MM.1S (cell line): ENCODE measurements around the gene MVD.

Experiments
- DNase-seq: peaks from one replicate; pipeline ENCODE4 v3.0.0-alpha.2; 2015
- H2AFZ ChIP-seq: fragments of 300-600 bp; sonication (generic); 2 replicates; pipeline ENCODE4 v1.6.0; 2016; ENCODE audit warnings: antibody characterized with exemption, low read length
- H3F3A ChIP-seq: fragments of 300-600 bp; sonication (generic); 2 replicates; pipeline ENCODE4 v1.6.1; 2016; ENCODE audit warnings: mild to moderate bottlenecking, antibody characterized with exemption, low read length, moderate library complexity, mixed read lengths; ENCODE audit not compliant: insufficient read depth
- H3K27ac ChIP-seq: fragments of 300-600 bp; sonication (generic); 2 replicates; pipeline ENCODE4 v1.5.1; 2016; ENCODE audit warnings: mild to moderate bottlenecking, low read length
- H3K27me3 ChIP-seq: fragments of 300-600 bp; sonication (generic); replicated peaks from 2 replicates; pipeline ENCODE4 v1.6.0; 2016; ENCODE audit warnings: low read length; ENCODE audit not compliant: insufficient read depth
- H3K36me3 ChIP-seq: fragments of 300-600 bp; sonication (generic); replicated peaks from 2 replicates; pipeline ENCODE4 v1.6.1; 2016; ENCODE audit warnings: mild to moderate bottlenecking, low read length, mixed read lengths; ENCODE audit not compliant: insufficient read depth
- H3K4me1 ChIP-seq: fragments of 300-600 bp; sonication (generic); 2 replicates; pipeline ENCODE4 v1.6.1; 2016; ENCODE audit warnings: low read length, mixed read lengths
- H3K4me2 ChIP-seq: fragments of 300-600 bp; sonication (generic); 2 replicates; pipeline ENCODE4 v1.6.0; 2016; ENCODE audit warnings: low read depth, low read length
- H3K4me3 ChIP-seq: fragments of 300-600 bp; sonication (generic); 2 replicates; pipeline ENCODE4 v1.5.1; 2016; ENCODE audit warnings: low read length, mixed read lengths
- H3K79me2 ChIP-seq: fragments of 300-600 bp; sonication (generic); 2 replicates; pipeline ENCODE4 v1.6.1; 2016; ENCODE audit warnings: mixed run types, low read length, mixed read lengths
- H3K9ac ChIP-seq: fragments of 300-600 bp; sonication (generic); 2 replicates; pipeline ENCODE4 v1.6.1; 2016; ENCODE audit warnings: low read length, mixed read lengths
- H3K9me2 ChIP-seq: fragments of 300-600 bp; sonication (generic); replicated peaks from 2 replicates; pipeline ENCODE4 v1.6.1; 2016; ENCODE audit warnings: mild to moderate bottlenecking, low read length, mixed read lengths; ENCODE audit not compliant: insufficient read depth
- H3K9me3 ChIP-seq: fragments of 300-600 bp; sonication (generic); replicated peaks from 2 replicates; pipeline ENCODE4 v1.6.1; 2016; ENCODE audit warnings: mild to moderate bottlenecking, low read length, mixed read lengths; ENCODE audit not compliant: insufficient read depth
- H4K20me1 ChIP-seq: fragments of 300-600 bp; sonication (generic); 2 replicates; pipeline ENCODE4 v1.6.1; 2016; ENCODE audit warnings: mild to moderate bottlenecking, low read length, moderate library complexity, mixed read lengths; ENCODE audit not compliant: insufficient read depth
- CTCF ChIP-seq: fragments of 300-600 bp; sonication (generic); IDR thresholded peaks from 2 replicates; pipeline ENCODE4 v1.5.1; 2016; ENCODE audit warnings: antibody characterized with exemption, low read length, mixed read lengths
- EZH2 ChIP-seq: fragments of 300-600 bp; sonication (generic); optimal IDR thresholded peaks from 2 replicates; pipeline ENCODE3; 2017; ENCODE audit warnings: low read depth, mild to moderate bottlenecking, antibody characterized with exemption, low read length, mixed read lengths
- EZH2phosphoT487 ChIP-seq: fragments of 300-600 bp; sonication (generic); IDR thresholded peaks from 2 replicates; pipeline ENCODE4 v1.6.1; 2018; ENCODE audit warnings: antibody characterized with exemption, low read length

MVD gene

DNA sequence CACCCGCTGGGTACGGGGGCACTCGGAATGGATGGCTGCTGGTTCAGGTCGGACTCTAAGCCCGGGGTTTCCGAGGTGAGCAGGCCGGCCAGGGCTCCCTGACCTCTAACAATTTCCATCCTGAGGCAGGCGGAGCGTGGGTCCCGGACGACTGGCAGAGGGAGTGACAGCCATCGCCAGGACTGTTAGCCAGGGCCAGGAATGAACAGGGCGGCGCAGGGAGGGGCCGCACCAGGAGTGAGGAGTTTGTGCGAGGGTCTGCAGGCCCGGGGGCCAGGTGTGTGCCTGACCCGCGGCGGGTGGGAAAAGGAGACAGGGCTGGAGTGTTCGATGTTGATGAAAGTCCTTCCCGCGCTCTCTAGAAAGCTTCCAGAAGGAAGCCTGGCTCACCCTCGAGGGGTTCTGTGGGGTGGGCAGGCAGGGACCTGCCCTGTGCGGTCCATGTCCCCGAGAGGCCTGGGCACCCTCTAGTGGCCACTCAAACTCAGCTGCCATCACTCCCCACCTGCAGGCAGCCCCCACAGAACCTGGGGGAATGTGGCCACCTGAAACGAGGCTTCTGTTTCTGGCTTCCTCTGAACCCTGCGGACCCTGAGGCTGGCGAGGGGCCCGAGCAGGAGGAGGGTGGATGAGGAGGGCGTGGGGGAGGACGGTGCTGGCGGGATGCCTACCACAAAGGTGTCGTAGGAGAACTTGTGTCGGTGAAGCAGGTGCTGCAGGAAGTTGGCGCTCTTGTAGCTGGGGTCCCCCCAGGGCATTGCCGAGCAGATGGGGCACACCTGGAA is 35.1 kb upstream of the MVD start:
- Histone ChIP-seq H3K79me2 (peaks cover 11% of the 10 kb centered on the region; the same call in 1 of the 2 replicates), H3K4me1 (peaks cover 13% of the 10 kb centered on the region), H4K20me1 (no peaks in the 10 kb centered on the region), H3K9me2 (no peaks in the 10 kb centered on the region), H3K9ac (no peak overlapping the region), H3K9me3 (no peaks in the 10 kb centered on the region), H3F3A (no peaks in the 10 kb centered on the region; the same call in 1 of the 2 replicates), H3K4me2 (no peak overlapping the region), H3K27ac (no peak overlapping the region), H3K27me3 (no peaks in the 10 kb centered on the region), H3K36me3 (no peaks in the 10 kb centered on the region), H2AFZ (no peak overlapping the region), H3K4me3 (no peak overlapping the region)
- no peak for DNase-seq
- TF ChIP-seq CTCF (no peak; the same call in 1 of the 2 replicates), EZH2phosphoT487 (no peak), EZH2 (no peak)

- no peak for TF ChIP-seq CTCF
- no peak for TF ChIP-seq EZH2phosphoT487
- TF ChIP-seq EZH2 = no peak
- Histone ChIP-seq H3K27me3 (no peaks in the 10 kb centered on the region), H3K79me2 (peaks cover 10% of the 10 kb centered on the region; the same call in 1 of the 2 replicates), H3K9me2 (no peaks in the 10 kb centered on the region), H3K9me3 (no peaks in the 10 kb centered on the region), H2AFZ (no peak overlapping the region), H3F3A (no peaks in the 10 kb centered on the region; the same call in 1 of the 2 replicates), H3K27ac (no peak overlapping the region), H3K4me3 (no peak overlapping the region), H4K20me1 (no peaks in the 10 kb centered on the region), H3K4me2 (no peak overlapping the region), H3K36me3 (no peaks in the 10 kb centered on the region), H3K4me1 (peaks cover 13% of the 10 kb centered on the region), H3K9ac (no peak overlapping the region)
- DNase-seq = no peak
These were observed 34.4 kb upstream of the MVD start for GRCh38 chr16:88697116-88697830.

DNA sequence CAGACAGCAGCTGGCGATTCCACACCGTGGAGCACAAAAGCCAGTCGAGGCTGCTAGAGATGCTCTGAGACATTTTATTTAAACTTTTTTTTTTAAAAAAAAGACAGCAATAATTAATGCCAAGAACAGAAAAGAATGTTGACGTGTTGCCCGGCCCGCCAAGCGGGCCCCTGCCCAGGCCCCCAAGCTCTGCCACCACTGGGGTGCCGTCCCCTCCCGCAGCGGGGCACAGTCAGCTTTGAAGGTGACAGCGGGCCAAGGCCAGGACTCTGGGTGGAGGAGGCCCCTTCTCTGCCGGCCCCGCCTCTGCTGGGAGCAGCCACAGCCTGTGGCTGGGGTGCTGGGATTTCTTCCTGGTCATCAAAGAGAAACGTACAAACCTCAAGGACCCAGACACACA is 33.5 kb upstream of the MVD start:
- no peak for DNase-seq
- H2AFZ ChIP-seq = no peak overlapping the region
- H3K27me3 ChIP-seq = no peaks in the 10 kb centered on the region
- peaks cover 11% of the 10 kb centered on the region for H3K4me1 ChIP-seq
- no peaks in the 10 kb centered on the region for H3K36me3 ChIP-seq
- H3K9me3 ChIP-seq = no peaks in the 10 kb centered on the region
- H3K4me3 ChIP-seq = no peak overlapping the region
- no peak overlapping the region for H3K4me2 ChIP-seq
- H3K27ac ChIP-seq = no peak overlapping the region
- TF ChIP-seq EZH2phosphoT487 = no peak
- no peak for TF ChIP-seq EZH2
- TF ChIP-seq CTCF = no peak
- peaks cover 2% of the 10 kb centered on the region; the same call in 1 of the 2 replicates for H3K79me2 ChIP-seq
- no peaks in the 10 kb centered on the region; the same call in 1 of the 2 replicates for H3F3A ChIP-seq
- no peaks in the 10 kb centered on the region for H3K9me2 ChIP-seq
- H4K20me1 ChIP-seq = no peaks in the 10 kb centered on the region
- no peak overlapping the region for H3K9ac ChIP-seq
